Fibroblast of skin of right quadriceps (primary cell): ENCODE measurements around the gene SYNJ2.

ENCODE experiments used
- DNase-seq: peaks from one replicate; pipeline ENCODE4 v3.0.0-alpha.2; 2013

SYNJ2 gene

DNA sequence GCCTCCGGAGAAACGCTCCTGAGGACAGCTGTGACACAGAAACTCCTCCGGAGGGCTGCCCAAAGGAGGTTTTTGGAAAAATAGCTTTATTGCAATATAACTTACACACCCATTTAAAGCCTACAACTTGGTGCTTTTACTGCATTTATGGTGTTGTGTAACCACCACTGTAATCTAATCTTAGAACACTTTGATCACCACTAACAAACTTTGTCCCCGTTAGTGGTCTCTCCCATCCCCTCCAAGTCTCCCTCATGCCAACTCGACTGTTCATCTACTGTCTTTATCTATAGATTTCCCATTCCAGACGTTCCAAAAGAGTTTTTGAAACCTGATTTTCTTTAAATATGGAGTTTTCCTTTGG, 62.8 kb downstream of the SYNJ2 start:
- no peak for DNase-seq

- no peak for DNase-seq
These were observed 64.8 kb downstream of the SYNJ2 start for GRCh38 chr6:158046201-158047126.

GRCh38 chr6:158047127-158047518, 65.5 kb downstream of the SYNJ2 start:
- peak; percentile 64 for DNase-seq

- no peak for DNase-seq
These were observed 66.1 kb downstream of the SYNJ2 start for GRCh38 chr6:158047563-158048323.

GRCh38 chr6:158048589-158048988, 66.9 kb downstream of the SYNJ2 start:
- DNase-seq: no peak

DNA sequence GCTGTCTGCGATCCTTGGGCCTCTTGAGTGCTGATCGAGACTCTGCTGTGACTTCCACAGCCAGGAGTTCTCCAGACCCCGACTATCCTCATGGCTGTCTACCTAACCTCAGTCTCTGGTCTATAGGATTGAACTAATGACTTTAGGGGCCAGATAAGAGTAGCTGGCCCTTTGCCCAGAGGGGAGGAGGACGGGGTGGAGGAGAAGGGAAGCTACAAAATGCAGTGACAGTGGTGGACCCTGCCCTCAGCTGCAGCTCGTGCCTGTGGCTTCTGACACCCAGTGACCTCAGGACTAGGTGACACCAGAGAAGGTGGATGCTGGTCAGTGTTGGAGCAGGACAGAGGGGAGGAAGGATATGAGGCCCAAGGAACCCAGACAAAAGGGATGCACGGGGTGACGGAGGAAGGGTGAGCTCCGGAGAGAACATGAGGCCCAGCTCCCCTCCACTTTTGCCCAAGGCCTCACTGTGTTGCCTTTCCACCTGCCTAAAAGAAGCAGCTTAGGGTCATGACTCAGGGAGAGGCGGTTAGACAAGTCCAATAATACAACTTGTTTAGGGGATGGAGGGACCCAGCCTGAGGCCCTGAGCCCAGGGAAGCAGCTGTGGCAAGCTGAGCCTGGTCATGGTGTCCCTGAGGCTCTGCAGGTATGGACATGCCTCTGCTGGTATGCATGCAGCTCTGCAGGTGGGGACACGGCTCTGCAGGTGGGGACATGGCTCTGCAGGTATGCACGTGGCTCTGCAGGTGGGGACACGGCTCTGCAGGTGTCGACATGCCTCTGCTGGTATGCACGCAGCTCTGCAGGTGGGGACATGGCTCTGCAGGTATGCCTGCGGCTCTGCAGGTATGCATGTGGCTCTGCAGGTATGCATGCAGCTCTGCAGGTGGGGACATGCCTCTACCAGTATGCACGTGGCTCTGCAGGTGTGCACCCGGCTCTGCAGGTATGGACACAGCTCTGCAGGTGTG, 67.7 kb downstream of the SYNJ2 start:
- DNase-seq: no peak

DNA sequence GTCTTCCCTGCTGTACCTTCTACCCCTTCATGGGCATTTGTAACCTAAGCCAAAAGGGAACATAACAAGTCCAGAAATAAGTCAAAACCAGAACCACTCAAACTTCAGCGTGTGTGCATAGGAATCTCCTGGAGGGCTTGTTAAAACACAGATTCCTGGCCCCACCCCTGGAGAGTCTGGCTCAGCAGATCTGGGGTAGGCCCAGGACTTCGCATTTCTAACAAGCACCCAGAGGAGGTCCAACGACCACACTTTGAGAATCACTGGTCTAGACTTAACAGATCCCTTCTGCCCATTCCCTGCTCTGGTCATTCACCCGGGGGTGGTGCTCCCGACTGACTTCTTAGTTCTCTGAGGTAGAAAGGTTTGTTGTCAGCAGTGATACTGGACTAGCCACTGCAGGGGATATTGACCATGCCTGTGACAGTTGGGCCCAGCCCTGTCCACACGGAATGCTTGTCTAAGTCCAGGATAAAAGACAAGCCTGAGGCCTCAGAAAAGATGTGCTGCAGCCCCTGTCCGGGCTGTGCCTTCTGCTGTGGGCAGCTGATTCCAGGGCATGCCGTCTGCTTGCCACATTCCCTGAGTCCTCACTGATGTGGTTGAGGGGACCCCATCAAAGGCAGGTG, 68.6 kb downstream of the SYNJ2 start:
- DNase-seq: no peak

DNA sequence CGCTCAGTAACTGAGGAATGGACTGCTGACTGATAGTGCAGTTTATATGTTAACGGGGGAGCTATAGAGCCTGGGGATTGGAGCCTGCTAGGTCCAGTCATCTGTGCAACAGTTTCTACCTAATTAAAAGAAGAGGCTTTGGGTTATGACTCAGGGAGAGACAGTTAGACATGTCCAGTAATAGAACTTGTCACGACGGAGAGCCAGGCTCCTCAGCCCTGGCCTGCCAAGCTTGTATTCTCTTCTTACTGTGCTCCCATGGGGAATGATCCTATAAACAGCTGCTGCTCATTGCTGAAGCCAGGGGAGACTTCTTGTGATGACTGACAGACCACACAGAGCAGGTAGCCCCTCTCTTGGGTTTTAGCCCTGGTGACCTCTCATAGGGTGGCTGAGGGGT, 69.3 kb downstream of the SYNJ2 start:
- peak; percentile 79 for DNase-seq

DNA sequence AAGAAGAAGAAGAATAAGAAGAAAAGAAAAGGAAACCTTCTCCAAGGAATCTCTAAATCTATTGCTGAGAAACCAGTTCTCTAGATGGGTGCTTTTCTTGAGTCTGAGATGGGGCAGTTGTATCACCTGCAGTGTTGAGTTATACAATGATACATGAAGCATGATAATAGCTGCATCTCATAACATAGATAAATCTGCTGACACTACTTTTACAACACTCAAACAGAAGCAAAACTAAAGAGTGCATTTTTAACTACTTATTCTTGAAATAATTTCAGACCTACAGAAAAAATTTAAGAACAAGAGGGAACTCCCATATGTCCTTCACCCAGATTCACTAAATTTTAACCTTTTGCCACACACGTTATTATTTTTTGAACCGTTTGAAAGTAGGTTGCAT, 70.3 kb downstream of the SYNJ2 start:
- DNase-seq: no peak

- DNase-seq: no peak
These were observed 72.0 kb downstream of the SYNJ2 start for GRCh38 chr6:158053377-158054313.

DNA sequence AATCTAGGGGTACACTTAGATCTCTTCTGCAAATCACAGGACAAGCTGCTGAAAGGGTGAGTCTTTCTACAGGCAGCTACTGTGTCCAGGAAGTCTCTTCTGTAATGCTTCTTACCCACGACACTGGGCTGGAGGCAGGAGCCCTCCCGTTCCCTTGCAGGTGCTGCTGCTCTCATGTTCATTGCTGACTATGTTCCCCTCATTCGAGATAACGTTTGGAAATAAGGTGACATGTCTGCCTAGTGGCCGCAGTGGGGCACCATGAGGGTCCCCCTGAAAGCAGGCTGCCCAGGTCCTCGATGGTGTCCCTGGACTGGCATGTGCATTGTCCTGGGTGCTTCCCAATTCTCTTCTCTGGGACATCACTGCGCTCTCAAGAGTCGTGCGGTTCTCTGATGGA, 74.7 kb downstream of the SYNJ2 start:
- DNase-seq: no peak

- no peak for DNase-seq
These were observed 75.1 kb downstream of the SYNJ2 start for GRCh38 chr6:158056804-158057203.

DNA sequence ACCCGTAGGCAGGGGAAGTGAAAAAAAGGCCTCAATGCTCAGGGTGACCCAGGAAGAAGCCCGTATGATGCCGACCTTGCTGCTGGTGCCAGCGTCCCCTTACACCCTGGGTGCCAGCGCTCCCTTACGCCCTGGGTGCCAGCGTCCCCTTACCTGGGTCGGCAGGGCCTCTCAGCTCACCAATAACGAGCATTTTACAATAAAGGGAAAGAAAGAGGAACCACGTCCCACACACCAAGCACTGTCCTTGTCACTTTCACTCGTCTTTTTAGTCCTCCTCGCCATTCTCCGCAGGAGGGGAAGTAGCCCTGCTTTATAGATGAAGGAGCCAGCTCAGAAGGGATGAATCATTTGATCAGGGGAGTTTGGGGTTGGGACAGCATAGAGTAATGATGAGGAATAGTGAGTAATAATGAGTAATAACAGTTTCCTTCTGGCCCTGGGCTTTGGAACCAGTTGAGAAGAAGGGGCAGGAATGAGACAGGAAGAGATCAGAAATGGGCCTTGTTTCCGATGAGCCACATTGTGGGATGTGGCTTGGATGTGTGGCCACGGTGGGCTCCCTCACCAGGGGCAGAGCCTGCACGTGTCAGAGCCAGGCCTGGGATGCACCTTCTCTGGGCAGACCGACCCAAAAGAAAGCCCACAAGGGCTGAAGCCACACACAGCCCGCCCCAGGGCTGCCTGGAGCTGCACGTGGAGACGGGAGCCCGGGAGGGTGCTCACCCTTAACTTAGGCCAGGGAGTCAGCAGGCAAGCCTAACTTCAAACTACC, 75.7 kb downstream of the SYNJ2 start:
- DNase-seq: peak; percentile 97

DNA sequence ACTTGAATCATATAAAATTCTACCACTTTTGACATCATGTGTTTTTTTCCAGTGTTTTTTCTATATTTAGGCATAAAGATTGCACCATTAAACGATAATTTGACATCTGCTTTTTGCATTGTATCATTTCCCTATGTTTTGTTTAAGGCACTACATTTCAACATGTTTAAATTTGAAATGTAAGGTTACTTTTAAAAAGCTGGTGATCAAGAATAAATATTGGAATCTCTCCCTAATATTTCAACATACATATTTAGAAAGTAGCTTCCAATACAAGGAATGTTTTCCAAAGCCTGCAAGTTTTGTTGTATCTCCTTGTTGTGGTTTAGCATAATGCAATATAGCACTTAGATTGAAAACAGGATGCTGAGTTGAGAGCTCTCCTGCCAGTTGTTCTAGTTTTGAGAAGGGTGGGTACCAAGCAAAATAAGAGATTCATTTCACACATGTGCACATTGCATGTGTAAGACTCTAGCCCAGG, 76.5 kb downstream of the SYNJ2 start:
- peak; percentile 34 for DNase-seq

DNA sequence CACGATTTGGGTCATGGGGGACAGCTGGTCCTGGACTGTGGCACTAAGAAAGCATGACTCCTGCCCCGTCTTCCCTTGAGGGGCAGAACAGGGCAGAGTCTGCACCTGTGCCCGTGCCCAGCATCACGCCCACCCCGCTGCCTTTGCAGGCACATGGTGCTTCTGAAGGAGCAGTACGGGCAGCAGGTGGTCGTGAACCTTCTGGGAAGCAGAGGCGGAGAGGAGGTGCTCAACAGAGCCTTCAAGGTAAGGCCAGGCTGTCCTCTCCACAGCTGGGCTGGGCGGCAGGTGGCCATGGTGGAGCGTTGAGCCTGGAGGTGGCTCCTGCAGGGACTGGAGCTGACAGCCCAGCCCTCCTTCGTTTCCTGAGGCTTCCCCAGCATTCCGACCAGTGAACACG, 77.4 kb downstream of the SYNJ2 start:
- DNase-seq: no peak

DNA sequence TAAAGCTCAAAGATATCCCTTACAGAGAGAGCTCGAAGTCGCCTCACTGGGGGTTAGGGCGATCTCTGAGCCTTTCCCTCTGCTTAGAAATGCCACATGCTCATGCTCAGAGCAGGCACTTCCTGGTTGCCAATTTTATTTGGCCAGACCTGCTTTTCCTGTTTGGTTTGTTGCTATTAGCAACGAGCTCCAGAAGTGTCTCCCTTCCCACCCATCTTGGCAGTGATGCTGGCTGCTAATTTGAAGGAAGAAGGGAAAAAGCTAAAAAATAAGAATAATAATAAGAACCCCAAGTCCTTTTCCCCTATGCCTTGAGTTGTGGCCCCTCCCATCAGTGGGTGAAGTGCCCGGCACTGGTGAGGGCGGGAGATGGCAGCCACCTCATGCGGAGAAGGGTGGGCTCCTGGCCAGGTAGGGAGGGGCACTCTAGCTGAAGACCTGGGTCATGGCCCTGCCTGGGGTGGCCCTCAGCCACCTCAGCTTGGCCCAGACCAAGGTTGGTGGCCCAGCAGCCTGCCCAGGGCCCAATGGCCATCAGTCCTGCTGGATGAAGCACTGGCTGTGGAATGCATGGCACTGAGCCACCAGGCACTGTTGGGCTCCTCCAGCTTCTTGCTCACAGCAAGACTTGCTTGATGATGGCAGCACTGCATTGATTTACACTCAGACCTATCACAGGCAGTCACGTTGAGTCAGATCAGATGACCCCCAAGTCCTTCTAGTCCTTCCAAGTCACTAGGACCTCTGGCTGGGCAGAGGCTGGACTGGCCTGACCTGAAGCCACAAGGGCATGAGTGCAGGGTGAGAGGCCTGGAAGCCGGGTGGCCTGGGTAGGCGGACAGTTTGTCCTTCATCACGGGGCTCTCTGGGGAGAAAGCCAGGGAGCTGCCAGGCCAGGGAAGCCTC, 79.0 kb downstream of the SYNJ2 start:
- DNase-seq: peak; percentile 90

- no peak for DNase-seq
These were observed 79.7 kb downstream of the SYNJ2 start for GRCh38 chr6:158061361-158061708.

DNA sequence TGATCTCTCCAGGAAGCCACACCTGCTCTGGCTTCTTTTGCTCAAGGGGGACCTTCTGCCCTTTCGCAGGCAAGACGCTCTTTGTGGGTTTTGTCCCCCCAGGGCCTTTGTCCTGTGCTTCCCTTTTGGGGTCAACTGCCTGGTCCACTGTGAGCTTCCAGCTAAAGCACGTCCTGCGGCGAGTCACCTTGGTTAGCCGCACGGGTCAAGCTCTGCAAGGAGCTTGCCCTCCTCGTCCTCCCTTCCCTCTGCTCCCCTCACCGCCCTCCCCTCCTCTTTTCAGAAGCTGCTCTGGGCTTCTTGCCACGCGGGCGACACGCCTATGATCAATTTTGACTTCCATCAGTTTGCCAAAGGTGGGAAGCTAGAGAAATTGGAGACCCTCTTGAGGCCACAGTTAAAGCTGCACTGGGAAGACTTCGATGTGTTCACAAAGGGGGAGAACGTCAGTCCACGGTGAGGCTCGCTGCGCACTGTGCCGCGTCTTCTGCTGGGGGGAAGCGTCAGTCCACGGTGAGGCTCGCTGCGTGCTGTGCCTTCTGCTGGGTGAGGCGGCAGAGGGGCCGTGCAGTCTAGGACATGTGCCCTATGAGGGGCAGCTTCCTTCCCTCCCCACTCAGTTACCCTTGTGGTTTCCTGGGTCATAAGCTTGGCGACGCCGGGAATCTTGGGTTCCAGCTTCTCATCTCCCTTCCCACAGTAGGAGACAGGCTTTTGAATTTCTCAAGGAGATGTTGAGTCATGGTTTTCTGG, 80.2 kb downstream of the SYNJ2 start:
- no peak for DNase-seq

- DNase-seq: no peak
These were observed 82.1 kb downstream of the SYNJ2 start for GRCh38 chr6:158063736-158064135.
